Keratinocyte (primary cell): ENCODE data around the gene FDXR.

ENCODE experiments used
- EZH2 ChIP-seq: IDR thresholded peaks from one replicate; pipeline ENCODE4 v1.6.1; 2012; ENCODE audit warnings: inconsistent platforms, mild to moderate bottlenecking, low read length, moderate library complexity
- TF ChIP-seq, protein P1 (sequence below), 3 experiments: IDR thresholded peaks in 1 of 3; conservative IDR thresholded peaks in 1 of 3; optimal IDR thresholded peaks in 1 of 3; 2 replicates in 2 of 3; 3 replicates in 1 of 3; pipeline versions ENCODE3 to v1.5.1; 2011; ENCODE audit warnings: low read length in 3 of 3, mild to moderate bottlenecking in 3 of 3, moderate library complexity in 2 of 3, control low read depth in 1 of 3, inconsistent platforms in 1 of 3; ENCODE audit not compliant: insufficient read depth in 2 of 3; ENCODE audit errors: extremely low read depth in 1 of 3

DNA sequence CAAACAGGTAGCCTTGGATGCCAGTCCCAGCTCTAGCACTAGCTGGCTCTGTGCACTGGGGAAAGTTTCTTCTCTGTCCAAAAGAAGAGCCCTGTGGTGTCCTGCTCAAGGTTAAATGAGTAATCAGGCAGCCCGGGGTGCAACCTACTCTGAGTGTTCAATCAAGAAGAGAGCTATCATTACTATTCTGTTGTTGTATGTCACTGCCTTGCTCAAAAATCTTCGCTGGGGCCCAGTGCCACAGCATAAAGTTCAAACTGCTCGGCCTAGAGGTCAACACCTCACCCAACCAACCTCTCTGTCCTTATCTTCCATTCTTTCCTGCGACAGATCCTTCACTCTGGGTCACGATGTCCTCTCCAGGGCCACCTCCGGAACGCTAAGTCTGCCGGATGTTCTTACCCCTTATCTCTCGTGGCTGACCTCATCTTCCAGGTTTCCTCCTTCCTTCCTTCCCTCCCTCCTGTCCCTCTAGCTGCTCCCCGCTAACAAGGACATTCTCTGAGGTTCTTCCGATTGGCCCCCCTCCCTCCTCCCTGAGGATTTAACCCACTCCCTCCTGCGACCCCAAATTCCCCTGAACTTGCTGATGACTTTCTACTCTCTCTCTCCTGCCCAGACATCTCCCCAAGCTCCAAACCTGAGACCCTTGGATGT is 4.4 kb downstream of the FDXR start:
- TF ChIP-seq, protein P1, sequence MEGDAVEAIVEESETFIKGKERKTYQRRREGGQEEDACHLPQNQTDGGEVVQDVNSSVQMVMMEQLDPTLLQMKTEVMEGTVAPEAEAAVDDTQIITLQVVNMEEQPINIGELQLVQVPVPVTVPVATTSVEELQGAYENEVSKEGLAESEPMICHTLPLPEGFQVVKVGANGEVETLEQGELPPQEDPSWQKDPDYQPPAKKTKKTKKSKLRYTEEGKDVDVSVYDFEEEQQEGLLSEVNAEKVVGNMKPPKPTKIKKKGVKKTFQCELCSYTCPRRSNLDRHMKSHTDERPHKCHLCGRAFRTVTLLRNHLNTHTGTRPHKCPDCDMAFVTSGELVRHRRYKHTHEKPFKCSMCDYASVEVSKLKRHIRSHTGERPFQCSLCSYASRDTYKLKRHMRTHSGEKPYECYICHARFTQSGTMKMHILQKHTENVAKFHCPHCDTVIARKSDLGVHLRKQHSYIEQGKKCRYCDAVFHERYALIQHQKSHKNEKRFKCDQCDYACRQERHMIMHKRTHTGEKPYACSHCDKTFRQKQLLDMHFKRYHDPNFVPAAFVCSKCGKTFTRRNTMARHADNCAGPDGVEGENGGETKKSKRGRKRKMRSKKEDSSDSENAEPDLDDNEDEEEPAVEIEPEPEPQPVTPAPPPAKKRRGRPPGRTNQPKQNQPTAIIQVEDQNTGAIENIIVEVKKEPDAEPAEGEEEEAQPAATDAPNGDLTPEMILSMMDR (optimal IDR thresholded peaks at IDR 0.05 in 1 of 3, IDR thresholded peaks at IDR 0.05 in 1 of 3, conservative IDR thresholded peaks at IDR 0.05 in 1 of 3; ENCODE audit: extremely low read depth in 1 of 3, insufficient read depth in 2 of 3, low read length in 3 of 3), result no peak
- no peak for TF ChIP-seq EZH2
